ENCODE measurements around the gene CDK5. TPM values are rescaled to one million over a fixed set of nuclear protein-coding genes. Genes with fewer than 3 reads are reported as not detected.

CDK5 gene
- total and polyA plus RNA-seq, 2 donors from 2014 or later: 9.1 to 21.5 TPM

- Histone ChIP-seq H3K9ac (ENCODE audit: low read length in 3 of 3) (no peak overlapping the region), H3K4me3 (ENCODE audit: low read length in 3 of 3) (no peak overlapping the region), H3K27ac (ENCODE audit: low read depth in 2 of 2, low read length in 2 of 2) (no peak overlapping the region), H3K9me3 (ENCODE audit: control insufficient read depth in 2 of 3, insufficient read depth in 1 of 3, low read length in 3 of 3) (no peaks in the 10 kb centered on the region), H3K4me1 (ENCODE audit: control insufficient read depth in 2 of 3, insufficient read depth in 2 of 3, low read depth in 1 of 3, low read length in 3 of 3) (peaks cover 0 to 9% (median 0%) of the 10 kb centered on the region in 3 donors), H3K36me3 (ENCODE audit: control insufficient read depth in 2 of 3, insufficient read depth in 3 of 3, low read length in 3 of 3) (peaks cover 2 to 3% (median 2%) of the 10 kb centered on the region in 3 donors), H3K27me3 (ENCODE audit: control insufficient read depth, insufficient read depth, low read length) (no peaks in the 10 kb centered on the region)
- intact Hi-C loops (cut with DNase I): no loop called here
- TF ChIP-seq CTCF (IDR thresholded peaks at IDR 0.05; ENCODE audit: borderline replicate concordance, extremely low read depth, insufficient read depth): no peak
- FAIRE-seq (no peak), DNase-seq (no peak)
Measured at GRCh38 chr7:151040616-151041375, 16.9 kb downstream of the CDK5 start.

- H3K9ac ChIP-seq (ENCODE audit: low read length in 3 of 3): no peak overlapping the region
- FAIRE-seq (no peak), DNase-seq (no peak)
Measured at GRCh38 chr7:151039850-151040548, 17.7 kb downstream of the CDK5 start.

GRCh38 chr7:151038951-151039849, 18.5 kb downstream of the CDK5 start:
- intact Hi-C loops (cut with DNase I): no loop called here
- no peak for TF ChIP-seq CTCF (IDR thresholded peaks at IDR 0.05; ENCODE audit: borderline replicate concordance, extremely low read depth, insufficient read depth)
- FAIRE-seq (no peak), DNase-seq (peak in 3 of 5 donors; percentile 39 to 92 (median 59))
- Histone ChIP-seq H3K9ac (ENCODE audit: low read length in 3 of 3) (no peak overlapping the region), H3K9me3 (ENCODE audit: control insufficient read depth in 2 of 3, insufficient read depth in 1 of 3, low read length in 3 of 3) (no peaks in the 10 kb centered on the region), H3K36me3 (ENCODE audit: control insufficient read depth in 2 of 3, insufficient read depth in 3 of 3, low read length in 3 of 3) (peaks cover 2 to 13% (median 10%) of the 10 kb centered on the region in 3 donors), H3K27ac (ENCODE audit: low read depth in 2 of 2, low read length in 2 of 2) (no peak overlapping the region), H3K27me3 (ENCODE audit: control insufficient read depth, insufficient read depth, low read length) (no peaks in the 10 kb centered on the region), H3K4me3 (ENCODE audit: low read length in 3 of 3) (no peak overlapping the region), H3K4me1 (ENCODE audit: control insufficient read depth in 2 of 3, insufficient read depth in 2 of 3, low read depth in 1 of 3, low read length in 3 of 3) (peaks cover 0 to 9% (median 0%) of the 10 kb centered on the region in 3 donors)

More at GRCh38 chr7:151039850-151040548, 17.7 kb downstream of the CDK5 start:
- H3K9me3 ChIP-seq (ENCODE audit: control insufficient read depth in 2 of 3, insufficient read depth in 1 of 3, low read length in 3 of 3): no peaks in the 10 kb centered on the region
- intact Hi-C loops (cut with DNase I): no loop called here
- no peaks in the 10 kb centered on the region for H3K27me3 ChIP-seq (ENCODE audit: control insufficient read depth, insufficient read depth, low read length)
- no peak overlapping the region for H3K27ac ChIP-seq (ENCODE audit: low read depth in 2 of 2, low read length in 2 of 2)
- H3K4me3 ChIP-seq (ENCODE audit: low read length in 3 of 3): no peak overlapping the region
- peaks cover 2 to 9% (median 7%) of the 10 kb centered on the region in 3 donors for H3K36me3 ChIP-seq (ENCODE audit: control insufficient read depth in 2 of 3, insufficient read depth in 3 of 3, low read length in 3 of 3)
- peaks cover 0 to 9% (median 0%) of the 10 kb centered on the region in 3 donors for H3K4me1 ChIP-seq (ENCODE audit: control insufficient read depth in 2 of 3, insufficient read depth in 2 of 3, low read depth in 1 of 3, low read length in 3 of 3)
- TF ChIP-seq CTCF (IDR thresholded peaks at IDR 0.05; ENCODE audit: borderline replicate concordance, extremely low read depth, insufficient read depth): no peak
